Stimulated activated CD4-positive, alpha-beta T cell treated with anti-CD3 and anti-CD28 coated beads, Interleukin-4, amount 100 ng/mL, for 1 hour (primary cell): ENCODE measurements around the gene INPP5A.

Experiments
- DNase-seq: peaks from one replicate; pipeline ENCODE4 v3.0.0-alpha.2; 2020

Gene INPP5A

GRCh38 chr10:132712291-132712690, 174.7 kb downstream of the INPP5A start:
- no peak for DNase-seq

GRCh38 chr10:132712743-132713142, 175.2 kb downstream of the INPP5A start:
- DNase-seq = no peak

DNA sequence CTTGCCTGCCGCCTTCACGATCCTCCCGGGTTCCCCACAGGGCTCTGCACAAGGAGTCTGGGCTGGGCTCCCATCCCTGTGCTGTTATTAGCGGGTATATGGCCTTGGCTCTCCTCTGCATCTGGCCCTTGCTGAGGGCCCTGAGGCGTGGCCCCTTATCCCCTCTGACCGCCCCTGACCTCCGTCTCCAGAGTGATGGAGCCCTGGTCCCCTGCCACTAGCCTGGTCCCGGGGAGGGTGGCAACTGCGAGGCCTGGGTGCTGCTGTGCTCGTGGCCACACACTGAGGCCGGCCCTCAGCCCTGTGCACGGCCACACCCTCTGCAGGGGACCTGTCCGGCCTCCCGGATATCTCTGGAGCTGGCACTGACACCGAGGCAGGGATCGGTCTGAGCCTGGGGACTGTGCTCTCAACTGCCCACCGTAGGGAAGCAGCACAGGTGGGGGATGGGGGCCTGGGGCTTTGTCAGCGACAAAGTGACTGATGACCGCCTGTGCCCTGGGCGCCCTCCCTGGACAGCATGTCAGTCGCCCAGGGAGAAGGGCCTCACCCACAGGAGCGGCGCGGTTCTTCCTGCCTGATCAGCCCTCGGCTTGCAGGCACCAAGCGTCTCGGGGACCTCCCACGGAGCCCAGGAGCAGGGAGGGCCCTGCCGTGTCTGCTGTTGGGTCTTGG, 176.0 kb downstream of the INPP5A start:
- DNase-seq = no peak

GRCh38 chr10:132714096-132714985, 176.8 kb downstream of the INPP5A start:
- no peak for DNase-seq

DNA sequence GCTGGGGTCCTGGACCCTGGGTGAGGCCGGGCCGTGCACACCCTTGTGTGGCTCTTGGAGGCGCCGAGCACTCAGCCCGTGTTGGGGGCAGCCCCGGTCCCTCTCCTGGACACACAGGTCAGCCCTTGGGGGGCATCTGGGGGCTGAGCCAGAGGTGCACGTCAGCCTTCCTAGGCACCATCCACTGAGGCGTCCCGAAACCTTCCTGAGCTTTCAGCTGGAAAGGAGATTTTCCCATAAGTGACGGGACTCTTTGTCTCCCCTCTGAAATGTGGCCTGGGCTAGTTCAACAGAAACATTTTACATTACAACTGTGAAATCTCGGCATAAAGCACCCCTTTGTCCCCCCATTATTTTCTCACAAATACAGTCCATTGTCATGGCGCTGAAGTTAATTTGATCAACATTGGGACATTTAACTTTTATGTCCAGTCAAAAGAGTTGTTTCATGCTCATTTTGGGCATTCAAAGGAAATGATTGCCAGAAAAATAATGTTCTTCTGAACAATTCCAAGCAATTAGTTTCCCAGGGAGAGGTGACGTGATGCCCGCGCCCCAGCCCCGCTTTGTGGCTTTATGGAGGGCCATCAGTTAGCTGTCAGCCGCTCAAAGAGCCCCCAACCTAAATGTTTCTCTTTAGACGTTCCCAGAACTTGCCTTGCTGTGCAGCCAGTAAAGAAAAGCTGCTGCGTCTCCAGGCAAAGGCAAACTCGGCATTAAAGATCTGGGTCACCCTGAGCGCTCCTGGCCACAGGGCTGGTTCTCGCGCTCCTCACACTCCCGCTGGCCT, 177.6 kb downstream of the INPP5A start:
- DNase-seq = no peak

DNA sequence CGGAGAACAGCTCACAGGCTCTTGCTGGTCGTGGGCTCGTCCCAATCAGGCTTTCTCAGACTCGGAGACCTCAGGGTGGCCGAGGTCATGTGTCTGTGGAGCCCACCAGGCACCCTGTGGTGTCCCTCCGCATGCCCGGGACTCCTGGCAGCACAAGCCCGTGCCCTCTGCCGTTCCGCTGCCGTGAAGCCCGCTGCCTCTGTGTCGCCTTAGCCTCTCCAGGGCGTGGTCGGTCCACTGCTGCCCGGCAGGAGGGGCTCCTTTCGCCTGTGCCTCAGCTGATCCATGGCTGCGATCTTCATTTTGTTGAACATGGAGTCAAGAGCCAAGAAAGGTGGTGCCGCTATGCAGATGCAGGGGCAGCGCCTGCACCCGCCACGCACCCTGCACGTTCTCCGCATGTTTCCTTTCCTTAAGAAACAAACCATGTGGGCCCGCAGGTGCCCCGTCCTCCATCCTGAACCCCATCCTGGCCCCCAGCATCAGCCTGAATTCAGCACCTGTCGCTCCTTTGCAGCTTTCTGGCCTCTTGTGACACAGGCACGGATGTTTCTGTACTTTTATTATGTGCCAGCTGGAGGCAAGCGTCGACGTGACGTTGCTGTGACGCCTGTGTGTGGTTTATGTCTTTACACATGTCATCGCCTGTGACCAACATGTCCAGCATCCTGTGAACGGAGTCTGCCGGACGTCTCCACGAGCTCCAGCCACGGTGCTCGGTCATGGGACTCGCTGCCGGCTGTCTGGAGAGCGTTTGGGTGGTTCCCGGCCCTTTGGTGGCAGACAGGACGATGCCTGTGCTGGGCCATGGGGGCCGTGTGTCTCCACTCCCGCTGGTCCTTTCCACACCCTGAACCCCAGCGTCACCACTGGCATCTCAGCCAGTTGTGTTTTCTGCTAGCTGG, 178.4 kb downstream of the INPP5A start:
- no peak for DNase-seq

DNA sequence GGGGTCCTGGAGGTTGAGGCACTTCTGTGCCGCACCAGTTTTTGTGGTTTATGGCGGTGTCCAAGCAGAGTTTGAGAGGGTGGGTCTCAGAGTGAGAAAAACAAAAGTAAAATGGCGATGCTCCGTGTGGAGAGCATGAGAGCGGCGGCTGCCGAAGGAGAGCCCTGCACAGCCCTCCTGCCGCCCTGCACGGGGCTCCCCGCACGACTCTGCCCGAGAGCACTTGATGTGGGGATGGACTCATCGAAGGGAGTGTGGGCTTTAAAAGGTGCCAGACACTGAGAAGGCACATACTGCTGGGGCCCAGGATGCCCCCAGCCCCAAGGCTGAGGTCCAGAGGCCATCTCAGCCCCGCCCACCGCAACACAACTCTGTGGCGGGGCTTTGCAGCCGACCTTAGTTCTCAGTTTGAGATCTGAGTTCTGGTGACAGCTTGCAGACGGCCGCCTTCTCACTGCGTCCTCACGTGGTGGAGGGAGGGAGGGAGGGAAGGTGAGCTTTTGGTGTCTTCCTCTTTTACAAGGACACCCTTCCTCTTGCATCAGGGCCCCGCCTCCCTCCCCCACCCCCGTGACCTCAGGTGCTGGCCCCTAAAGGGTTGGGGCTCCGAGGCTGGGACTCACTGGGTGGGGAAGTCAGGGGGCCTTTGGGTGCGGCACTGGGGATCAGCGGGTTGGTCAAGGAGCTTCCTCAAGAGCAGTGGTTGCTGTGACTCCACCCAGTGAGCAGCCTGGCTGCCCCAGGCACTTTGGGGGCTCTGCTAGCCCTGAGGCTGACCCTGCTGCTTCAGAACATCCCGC, 179.3 kb downstream of the INPP5A start:
- no peak for DNase-seq

- DNase-seq = no peak
These were observed 184.1 kb downstream of the INPP5A start for GRCh38 chr10:132721725-132722124.

- DNase-seq = no peak
These were observed 185.1 kb downstream of the INPP5A start for GRCh38 chr10:132722394-132723329.

- DNase-seq = no peak
These were observed 185.9 kb downstream of the INPP5A start for GRCh38 chr10:132723330-132723970.

DNA sequence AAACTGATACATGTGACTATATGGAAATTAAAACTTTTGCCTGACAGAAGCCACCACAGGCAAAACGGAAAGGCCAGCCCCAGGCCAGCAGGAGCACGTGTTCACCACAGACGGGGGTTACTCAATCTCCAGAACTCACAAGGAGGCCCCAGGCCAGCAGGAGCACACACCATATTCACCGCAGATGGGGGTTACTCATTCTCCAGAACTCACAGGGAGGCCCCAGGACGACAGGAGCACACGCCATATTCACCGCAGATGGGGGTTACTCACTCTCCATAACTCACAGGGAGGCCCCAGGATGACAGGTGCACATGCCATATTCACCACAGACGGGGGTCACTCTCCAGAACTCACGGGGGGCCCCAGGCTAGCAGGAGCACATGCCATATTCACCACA, 186.9 kb downstream of the INPP5A start:
- DNase-seq = no peak

DNA sequence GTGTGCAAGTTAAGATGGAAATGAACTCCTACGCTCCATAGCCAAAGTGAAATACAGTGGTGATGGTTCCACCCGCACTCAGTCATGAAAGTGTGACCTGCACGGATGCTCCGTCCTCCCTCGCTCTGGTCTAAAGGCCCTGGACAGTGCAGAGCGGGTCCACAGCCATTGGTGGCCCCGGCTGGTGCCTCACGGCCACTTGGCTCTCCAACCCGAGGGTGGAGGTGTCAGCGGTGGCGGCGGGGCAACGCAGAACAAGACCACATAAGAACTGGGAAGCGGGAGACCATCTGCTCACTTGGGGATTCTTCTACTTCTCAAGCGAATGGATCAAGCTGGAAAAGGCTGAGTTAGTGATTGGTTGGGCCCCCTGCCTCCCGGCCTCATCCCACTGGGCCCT, 187.6 kb downstream of the INPP5A start:
- no peak for DNase-seq

DNA sequence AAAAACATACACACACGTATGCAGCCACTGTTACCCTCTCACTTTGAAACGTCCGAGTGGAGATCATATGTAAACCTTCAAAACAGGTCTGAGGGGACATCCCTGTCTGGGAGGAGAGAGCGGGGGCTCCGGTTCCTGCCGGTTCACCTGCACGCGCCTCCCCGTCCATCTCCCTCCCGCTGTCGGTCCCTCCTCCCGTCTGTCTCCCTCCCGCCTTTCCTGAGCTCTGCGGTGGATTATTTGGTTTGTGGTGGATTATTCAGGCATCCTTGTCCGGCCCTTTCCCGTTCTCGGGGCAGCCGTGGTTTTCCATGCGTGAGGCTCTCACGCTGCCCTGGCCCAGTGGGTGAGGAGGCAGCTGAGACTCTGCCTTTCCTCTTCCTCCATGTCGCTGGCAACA, 188.6 kb downstream of the INPP5A start:
- no peak for DNase-seq

GRCh38 chr10:132726951-132727350, 189.4 kb downstream of the INPP5A start:
- no peak for DNase-seq

DNA sequence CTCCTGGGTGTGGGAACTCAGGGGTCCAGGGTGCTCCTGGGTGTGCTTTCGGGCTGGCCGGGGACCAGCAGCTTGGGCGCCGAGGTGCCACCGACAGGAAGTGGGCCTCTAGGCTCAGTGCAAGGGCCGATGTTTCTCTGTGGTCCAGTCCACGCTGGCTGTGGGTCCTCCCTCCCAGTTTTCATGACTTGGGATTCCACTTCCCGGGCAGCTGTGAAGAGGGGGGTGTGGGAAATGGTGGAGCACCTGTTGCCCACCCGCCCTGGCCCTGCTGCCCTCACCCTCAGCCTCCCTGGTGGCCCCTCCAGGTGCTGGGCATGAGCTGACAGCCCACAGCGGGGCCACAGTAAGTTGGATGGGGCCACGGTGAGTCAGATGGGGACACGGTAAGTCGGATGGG, 189.8 kb downstream of the INPP5A start:
- no peak for DNase-seq

- DNase-seq = no peak
These were observed 190.7 kb downstream of the INPP5A start for GRCh38 chr10:132728321-132728720.

GRCh38 chr10:132728741-132729140, 191.2 kb downstream of the INPP5A start:
- DNase-seq = no peak

GRCh38 chr10:132729810-132730572, 192.4 kb downstream of the INPP5A start:
- DNase-seq = no peak

DNA sequence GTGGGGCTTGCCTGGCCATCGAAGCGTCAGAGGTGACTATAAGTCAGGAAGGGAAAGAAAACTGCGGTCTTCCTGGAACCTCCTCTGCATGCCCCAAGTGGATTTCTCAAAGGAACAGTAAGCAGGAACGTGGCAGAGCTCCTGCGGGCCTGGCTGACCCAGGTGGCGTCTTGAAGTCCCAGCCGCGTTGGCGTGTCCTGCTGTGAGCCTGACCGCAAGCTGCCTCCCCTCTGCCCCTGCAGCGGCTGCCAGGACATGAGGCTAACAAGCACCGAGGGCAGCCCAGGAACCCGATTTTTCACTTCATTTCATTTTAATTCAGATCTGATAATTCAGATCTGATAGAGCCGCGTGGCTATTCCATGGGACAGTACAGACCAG, 193.0 kb downstream of the INPP5A start:
- DNase-seq = no peak
